GM19395 (cell line): ENCODE data around the gene GPC1.

Experiments
- ATAC-seq: cut with Tn5 transposase; IDR thresholded peaks from one replicate; pipeline ENCODE4 v1.9.1; 2021; ENCODE audit warnings: mild to moderate bottlenecking, moderate library complexity; ENCODE audit not compliant: unreplicated experiment

The GPC1 gene

GRCh38 chr2:240440704-240441320 is 5.3 kb downstream of the GPC1 start:
- ATAC-seq: no peak

- ATAC-seq: no peak
Measured at GRCh38 chr2:240441326-240441992, 6.0 kb downstream of the GPC1 start.

- ATAC-seq: no peak
Measured at GRCh38 chr2:240441993-240442411, 6.5 kb downstream of the GPC1 start.

- no peak for ATAC-seq
Measured at GRCh38 chr2:240442891-240443715, 7.6 kb downstream of the GPC1 start.

- no peak for ATAC-seq
Measured at GRCh38 chr2:240443891-240444301, 8.4 kb downstream of the GPC1 start.

- ATAC-seq: no peak
Measured at GRCh38 chr2:240444464-240444863, 9.0 kb downstream of the GPC1 start.

- ATAC-seq: no peak
Measured at GRCh38 chr2:240445961-240446663, 10.6 kb downstream of the GPC1 start.

- no peak for ATAC-seq
Measured at GRCh38 chr2:240446664-240447175, 11.3 kb downstream of the GPC1 start.

- ATAC-seq: no peak
Measured at GRCh38 chr2:240447331-240447730, 11.9 kb downstream of the GPC1 start.

GRCh38 chr2:240447934-240448333 is 12.5 kb downstream of the GPC1 start:
- ATAC-seq: no peak

- no peak for ATAC-seq
Measured at GRCh38 chr2:240448387-240449274, 13.2 kb downstream of the GPC1 start.

- no peak for ATAC-seq
Measured at GRCh38 chr2:240449764-240450531, 14.5 kb downstream of the GPC1 start.

- no peak for ATAC-seq
Measured at GRCh38 chr2:240450532-240451107, 15.2 kb downstream of the GPC1 start.

GRCh38 chr2:240451108-240451611 is 15.7 kb downstream of the GPC1 start:
- ATAC-seq: no peak

GRCh38 chr2:240451791-240452461 is 16.5 kb downstream of the GPC1 start:
- ATAC-seq: no peak

GRCh38 chr2:240452462-240453256 is 17.2 kb downstream of the GPC1 start:
- no peak for ATAC-seq

GRCh38 chr2:240453461-240454105 is 18.1 kb downstream of the GPC1 start:
- ATAC-seq: no peak
